CD4-positive, alpha-beta T cell treated with Interleukin-4 for 1 hour (primary cell): ENCODE measurements around the gene ZPR1.
"Not testable (repeated sequence)": the region's sequence is repeated elsewhere in the genome, so short reads cannot be mapped to it uniquely, and the experiment has no call there.

Experiments used
- DNase-seq, 2 donors: peaks; one replicate each; pipeline ENCODE4 v3.0.0-alpha.2; 2020 to 2022

ZPR1 gene

GRCh38 chr11:116792144-116792868 is 4.5 kb upstream of the ZPR1 start:
- no peak for DNase-seq

GRCh38 chr11:116791813-116792143 is 4.0 kb upstream of the ZPR1 start, which contains the start of gene APOA5:
Gene APOA5 (minus strand): TSS chr11:116791879. CDS start chr11:116791860, 19 bp downstream.
- no peak for DNase-seq

GRCh38 chr11:116791002-116791812 is 3.4 kb upstream of the ZPR1 start:
- peak; percentile 73 to 77 for DNase-seq

GRCh38 chr11:116790167-116791001 is 2.6 kb upstream of the ZPR1 start:
- no peak for DNase-seq

GRCh38 chr11:116788975-116789374 is 1.2 kb upstream of the ZPR1 start:
- DNase-seq = no peak

GRCh38 chr11:116788534-116788933 is 711 bp upstream of the ZPR1 start:
- DNase-seq = no peak

- no peak for DNase-seq
These were observed 412 bp downstream of the ZPR1 start for GRCh38 chr11:116787436-116787785.

- DNase-seq = no peak
These were observed 857 bp downstream of the ZPR1 start for GRCh38 chr11:116786966-116787365.

GRCh38 chr11:116786326-116786725 is 1.5 kb downstream of the ZPR1 start:
- no peak for DNase-seq

GRCh38 chr11:116782728-116783127 is 5.1 kb downstream of the ZPR1 start:
- DNase-seq = no peak

- DNase-seq = no peak
These were observed 9.3 kb downstream of the ZPR1 start for GRCh38 chr11:116778556-116778955.

GRCh38 chr11:116777056-116777455 is 10.8 kb downstream of the ZPR1 start:
- no peak for DNase-seq

- DNase-seq = no peak
These were observed 11.3 kb downstream of the ZPR1 start for GRCh38 chr11:116776522-116776984.

GRCh38 chr11:116775975-116776374 is 11.8 kb downstream of the ZPR1 start:
- DNase-seq = no peak

GRCh38 chr11:116774661-116775060 is 13.2 kb downstream of the ZPR1 start:
- no peak for DNase-seq

- DNase-seq = no peak
These were observed 14.4 kb downstream of the ZPR1 start for GRCh38 chr11:116773203-116774097.

GRCh38 chr11:116772443-116773202 is 15.2 kb downstream of the ZPR1 start, which contains the start of gene BUD13:
Gene BUD13 (minus strand): TSS chr11:116772987. CDS start chr11:116772964, 23 bp downstream.
- DNase-seq = peak; percentile 92 to 95

- no peak for DNase-seq
These were observed 15.9 kb downstream of the ZPR1 start for GRCh38 chr11:116771935-116772334.

GRCh38 chr11:116762132-116762531 is 25.7 kb downstream of the ZPR1 start:
- DNase-seq = no peak

GRCh38 chr11:116756044-116756443 is 31.8 kb downstream of the ZPR1 start:
- not testable (repeated sequence) for DNase-seq

GRCh38 chr11:116750070-116750718 is 37.6 kb downstream of the ZPR1 start:
- DNase-seq = no peak
